GM18508 (cell line): Measurements from ENCODE around the gene ARHGAP6.
"Not testable (repeated sequence)": the region's sequence is repeated elsewhere in the genome, so short reads cannot be mapped to it uniquely, and the experiment has no call there.

Experiments
- ATAC-seq: cut with Tn5 transposase; IDR thresholded peaks from one replicate; pipeline ENCODE4 v1.9.1; 2021; ENCODE audit warnings: moderate number of reproducible peaks; ENCODE audit not compliant: insufficient read depth, unreplicated experiment

Gene ARHGAP6

DNA sequence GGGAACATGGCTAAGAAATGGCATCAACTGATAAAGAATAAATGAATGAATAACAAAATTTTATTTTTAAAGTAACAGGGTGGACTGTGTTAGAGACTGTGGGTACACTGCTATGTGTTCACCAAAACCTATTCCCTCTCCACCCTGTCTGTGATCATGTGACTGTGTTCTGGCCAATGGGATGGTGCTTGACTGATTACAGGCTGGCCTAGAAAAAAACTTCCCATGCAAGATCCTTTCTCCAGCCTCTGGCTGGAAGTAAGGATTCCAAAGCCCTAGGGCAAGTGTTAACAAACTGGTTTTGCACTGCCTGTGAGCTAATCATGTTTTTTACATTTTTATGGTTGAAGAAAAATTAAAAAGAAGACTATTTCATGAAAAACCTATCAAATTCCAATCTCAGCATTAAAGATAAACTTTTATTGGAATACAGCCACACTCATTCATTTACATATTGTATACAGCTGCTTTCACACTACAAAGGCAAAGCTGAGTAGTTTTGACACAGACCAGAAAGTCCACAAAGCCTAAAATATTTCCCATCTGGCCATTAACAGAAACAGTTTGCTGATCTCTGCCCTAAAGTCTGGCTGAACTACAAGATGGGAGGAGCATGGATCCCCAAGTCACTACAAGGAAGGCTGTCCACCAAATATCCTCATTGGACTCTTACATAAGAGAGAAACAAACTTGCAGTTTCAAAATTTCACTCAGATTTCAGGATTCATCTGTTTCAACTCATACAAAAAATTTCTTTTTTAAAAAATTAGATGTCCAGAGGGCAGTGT lies 133.2 kb downstream of the ARHGAP6 start:
- no peak for ATAC-seq

DNA sequence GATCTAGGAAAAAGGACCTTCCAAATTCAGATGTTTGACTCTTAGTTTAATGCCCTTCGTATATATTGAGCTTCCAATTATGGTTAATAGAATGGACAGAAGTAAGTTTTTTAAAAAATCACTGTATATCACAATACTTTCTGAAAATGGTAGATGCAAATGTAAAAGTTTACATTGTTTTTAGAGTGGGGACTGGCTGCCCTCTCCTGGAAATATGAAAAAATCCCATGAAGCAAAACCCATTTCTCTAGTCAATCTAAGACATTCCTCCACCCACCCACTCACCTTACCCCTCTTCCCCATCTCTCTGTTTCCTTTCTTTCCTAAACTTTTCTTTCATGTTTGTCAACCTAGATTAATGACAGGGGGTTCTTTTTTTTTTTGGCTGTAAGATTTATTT lies 134.5 kb downstream of the ARHGAP6 start:
- ATAC-seq = no peak

DNA sequence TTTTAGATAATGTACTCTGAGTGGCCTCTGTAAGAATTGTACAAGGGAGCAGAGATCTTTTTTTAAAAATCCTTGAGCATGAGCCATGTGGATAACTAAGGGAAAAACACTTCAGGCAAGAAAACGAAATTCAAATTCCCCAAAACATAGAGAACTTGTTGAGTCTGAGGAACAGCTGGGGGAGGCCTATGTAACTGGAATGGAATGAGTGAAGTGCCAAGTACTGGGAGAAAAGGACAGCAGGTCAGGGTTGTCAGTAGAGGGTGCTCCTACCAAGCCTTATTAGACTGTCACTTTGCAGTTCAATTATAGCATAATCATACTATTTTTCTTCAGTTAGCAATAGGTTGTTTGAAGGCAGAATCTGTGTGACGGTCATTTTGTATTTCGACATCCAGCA lies 135.1 kb downstream of the ARHGAP6 start:
- ATAC-seq = no peak

GRCh38 chrX:11528623-11529022 lies 137.1 kb downstream of the ARHGAP6 start:
- no peak for ATAC-seq

- ATAC-seq = no peak
Measured at GRCh38 chrX:11525685-11526084, 140.0 kb downstream of the ARHGAP6 start.

DNA sequence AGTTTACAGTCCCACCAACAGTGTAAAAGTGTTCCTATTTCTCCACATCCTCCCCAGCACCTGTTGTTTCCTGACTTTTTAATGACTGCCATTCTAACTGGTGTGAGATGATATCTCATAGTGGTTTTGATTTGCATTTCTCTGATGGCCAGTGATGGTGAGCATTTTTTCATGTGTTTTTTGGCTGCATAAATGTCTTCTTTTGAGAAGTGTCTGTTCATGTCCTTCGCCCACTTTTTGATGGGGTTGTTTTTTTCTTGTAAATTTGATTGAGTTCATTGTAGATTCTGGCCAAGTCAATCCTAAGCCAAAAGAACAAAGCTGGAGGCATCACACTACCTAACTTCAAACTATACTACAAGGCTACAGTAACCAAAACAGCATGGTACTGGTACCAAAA lies 146.5 kb downstream of the ARHGAP6 start:
- ATAC-seq = not testable (repeated sequence)

- ATAC-seq = no peak
Measured at GRCh38 chrX:11509786-11510185, 155.9 kb downstream of the ARHGAP6 start.

- no peak for ATAC-seq
Measured at GRCh38 chrX:11504234-11504633, 161.5 kb downstream of the ARHGAP6 start.

- no peak for ATAC-seq
Measured at GRCh38 chrX:11499076-11500044, 166.4 kb downstream of the ARHGAP6 start.

GRCh38 chrX:11491375-11491774 lies 174.3 kb downstream of the ARHGAP6 start:
- ATAC-seq = not testable (repeated sequence)

DNA sequence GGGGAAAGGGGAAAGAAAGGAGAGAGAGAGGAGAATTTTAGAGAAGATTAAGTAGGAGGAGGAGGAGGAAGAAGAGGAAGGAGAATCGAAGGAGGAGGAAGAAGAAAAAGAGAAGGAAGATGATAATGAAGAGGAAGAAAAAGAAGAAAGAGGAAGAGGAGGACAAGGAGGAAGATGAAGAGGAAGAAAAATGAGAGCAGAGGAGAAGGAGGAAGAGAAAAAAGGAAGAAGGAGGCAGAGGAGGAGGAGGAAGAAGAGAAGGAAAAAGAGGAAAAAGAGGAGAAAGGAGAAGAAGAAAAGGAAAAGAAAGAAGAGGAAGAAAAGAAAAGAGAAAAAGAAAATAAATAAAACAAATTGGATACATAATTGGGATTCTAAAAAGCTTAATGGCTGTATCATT lies 181.4 kb downstream of the ARHGAP6 start:
- ATAC-seq = no peak

GRCh38 chrX:11481035-11481434 lies 184.7 kb downstream of the ARHGAP6 start:
- no peak for ATAC-seq

DNA sequence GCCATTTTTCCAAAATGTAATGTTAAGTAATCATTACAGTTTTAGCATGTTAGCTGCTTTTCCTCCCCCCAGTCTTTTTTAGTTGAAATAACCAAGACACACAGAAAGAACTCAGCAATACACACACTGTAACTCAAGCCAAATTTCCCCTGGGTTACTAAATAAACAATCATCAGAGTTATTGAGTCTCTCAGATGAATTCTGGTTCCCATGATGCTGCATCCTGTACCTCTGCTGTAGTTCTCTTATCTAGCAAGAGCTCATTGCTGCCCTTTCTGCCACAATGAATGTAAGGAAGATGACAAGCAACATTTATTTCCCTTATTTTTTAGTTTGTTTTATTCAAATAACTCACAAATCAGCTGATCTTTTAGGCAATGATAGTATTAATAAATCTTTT lies 185.1 kb downstream of the ARHGAP6 start:
- ATAC-seq = no peak

GRCh38 chrX:11478911-11479310 lies 186.8 kb downstream of the ARHGAP6 start:
- no peak for ATAC-seq

DNA sequence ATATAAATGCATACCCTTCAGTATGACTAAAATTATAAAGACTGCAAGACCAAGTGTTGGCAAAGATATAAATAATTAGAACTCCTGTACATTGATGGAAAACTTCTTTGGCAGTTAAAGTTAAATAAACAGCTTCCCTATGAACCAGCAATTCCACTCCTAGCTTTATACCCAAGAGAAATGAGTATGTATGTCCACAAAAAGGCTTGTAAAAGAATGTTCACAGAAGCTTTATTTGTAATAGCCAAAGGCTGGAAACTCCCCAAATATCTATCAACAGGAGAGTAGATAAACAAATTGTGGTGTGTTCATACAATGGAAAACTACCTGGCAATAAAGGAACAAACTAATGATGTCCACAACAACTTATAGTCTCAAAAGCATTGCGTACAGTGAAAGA lies 187.7 kb downstream of the ARHGAP6 start:
- ATAC-seq = no peak

GRCh38 chrX:11474576-11474975 lies 191.1 kb downstream of the ARHGAP6 start:
- ATAC-seq = no peak

- ATAC-seq = no peak
Measured at GRCh38 chrX:11474021-11474420, 191.7 kb downstream of the ARHGAP6 start.

GRCh38 chrX:11472879-11473278 lies 192.8 kb downstream of the ARHGAP6 start:
- no peak for ATAC-seq

GRCh38 chrX:11472381-11472780 lies 193.3 kb downstream of the ARHGAP6 start:
- ATAC-seq = no peak

- ATAC-seq = no peak
Measured at GRCh38 chrX:11470250-11470974, 195.3 kb downstream of the ARHGAP6 start.
